DND-41 (cell line): Measurements from ENCODE around the gene TEDC2.
A peak's percentile ranks its signal among the peaks of the same experiment; 100 is the strongest.

ENCODE experiments used
- ATAC-seq: fragments of 200-7000 bp; cut with Tn5 transposase; 3 replicates; pipeline ENCODE4 v1.9.1; 2021; ENCODE audit warnings: low read depth; ENCODE audit not compliant: insufficient read depth
- DNase-seq: peaks from one replicate; pipeline ENCODE4 v3.0.0-alpha.2; 2020
- H2AFZ ChIP-seq: 2 replicates; pipeline ENCODE4 v1.6.0; 2012; ENCODE audit warnings: low read depth, low read length
- H3K27ac ChIP-seq: 2 replicates; pipeline ENCODE4 v1.5.1; 2012; ENCODE audit warnings: low read length, inconsistent platforms
- H3K27me3 ChIP-seq: fragments of 200-600 bp; sonication (generic); 2 replicates; pipeline ENCODE4 v1.6.0; 2012; ENCODE audit warnings: low read length, mild to moderate bottlenecking, inconsistent platforms; ENCODE audit not compliant: insufficient read depth, poor library complexity
- H3K36me3 ChIP-seq: 2 replicates; pipeline ENCODE4 v1.5.1; 2012; ENCODE audit warnings: low read length, inconsistent platforms; ENCODE audit not compliant: insufficient read depth
- H3K4me1 ChIP-seq: 2 replicates; pipeline ENCODE4 v1.5.1; 2012; ENCODE audit warnings: mild to moderate bottlenecking, low read length; ENCODE audit not compliant: insufficient read depth
- H3K4me2 ChIP-seq: 2 replicates; pipeline ENCODE4 v1.6.0; 2012; ENCODE audit warnings: mild to moderate bottlenecking, moderate library complexity, low read length, inconsistent platforms; ENCODE audit not compliant: insufficient read depth
- H3K4me3 ChIP-seq, 2 experiments: fragments of 200-600 bp in 1 of 2; shearing (Covaris generic) in 1 of 2; 2 replicates each; pipeline ENCODE4 v1.5.1; 2012 to 2016; ENCODE audit warnings: inconsistent platforms in 2 of 2, low read length in 2 of 2, mild to moderate bottlenecking in 2 of 2, low read depth in 1 of 2, moderate library complexity in 1 of 2
- H3K79me2 ChIP-seq: 2 replicates; pipeline ENCODE4 v1.6.0; 2012; ENCODE audit warnings: low read length, inconsistent platforms; ENCODE audit not compliant: insufficient read depth
- H3K9ac ChIP-seq: 2 replicates; pipeline ENCODE4 v1.6.0; 2012; ENCODE audit warnings: low read depth, mild to moderate bottlenecking, inconsistent platforms, low read length, moderate library complexity
- H3K9me3 ChIP-seq: 2 replicates; pipeline ENCODE4 v1.5.1; 2012; ENCODE audit warnings: low read length, moderate library complexity, mild to moderate bottlenecking, inconsistent platforms; ENCODE audit not compliant: insufficient read depth, severe bottlenecking
- H4K20me1 ChIP-seq: 2 replicates; pipeline ENCODE4 v1.6.0; 2012; ENCODE audit warnings: low read length; ENCODE audit not compliant: insufficient read depth
- CTCF ChIP-seq: IDR thresholded peaks from 2 replicates; pipeline ENCODE4 v1.5.1; 2012; ENCODE audit warnings: borderline replicate concordance, low read length, moderate library complexity, mild to moderate bottlenecking; ENCODE audit not compliant: poor library complexity, severe bottlenecking; ENCODE audit errors: extremely low read depth
- EZH2 ChIP-seq: IDR thresholded peaks from 3 replicates; pipeline ENCODE4 v1.6.1; 2012; ENCODE audit warnings: borderline replicate concordance, low read depth, mild to moderate bottlenecking, moderate library complexity, low read length, inconsistent platforms; ENCODE audit not compliant: severe bottlenecking

TEDC2 gene

GRCh38 chr16:2500430-2500917 is 40.6 kb downstream of the TEDC2 start:
- peaks cover 61% of the 10 kb centered on the region for H3K36me3 ChIP-seq
- DNase-seq (no peak), ATAC-seq (no peak)
- H3K4me1 ChIP-seq, result peaks cover 11% of the 10 kb centered on the region
- H3K9me3 ChIP-seq, result no peaks in the 10 kb centered on the region
- H2AFZ ChIP-seq, result no peak overlapping the region
- peaks cover 29% of the 10 kb centered on the region for H4K20me1 ChIP-seq
- no peak overlapping the region for H3K9ac ChIP-seq
- H3K4me2 ChIP-seq, result peak overlapping the region; percentile 32; the same call in 1 of the 2 replicates
- no peaks in the 10 kb centered on the region for H3K79me2 ChIP-seq
- H3K4me3 ChIP-seq, result no peak overlapping the region
- no peaks in the 10 kb centered on the region for H3K27me3 ChIP-seq
- no peak overlapping the region for H3K27ac ChIP-seq
- TF ChIP-seq CTCF, result no peak
- TF ChIP-seq EZH2, result no peak

- Histone ChIP-seq H3K9me3 (no peaks in the 10 kb centered on the region), H3K9ac (peak overlapping the region; percentile 23), H2AFZ (peak overlapping the region; percentile 41; the same call in 1 of the 2 replicates), H3K36me3 (peaks cover 57% of the 10 kb centered on the region), H3K79me2 (no peaks in the 10 kb centered on the region), H3K27me3 (no peaks in the 10 kb centered on the region), H4K20me1 (peaks cover 29% of the 10 kb centered on the region), H3K4me3 (no peak overlapping the region), H3K4me1 (peaks cover 11% of the 10 kb centered on the region), H3K27ac (no peak overlapping the region), H3K4me2 (peak overlapping the region; percentile 36)
- peak; percentile 87 for DNase-seq
- TF ChIP-seq EZH2 (no peak), CTCF (peak; percentile 99)
- ATAC-seq, result peak; percentile 99
Observed at GRCh38 chr16:2500918-2501750, 41.2 kb downstream of the TEDC2 start.

- peak overlapping the region; percentile 23; the same call in 1 of the 2 replicates for H3K9ac ChIP-seq
- H4K20me1 ChIP-seq, result peaks cover 29% of the 10 kb centered on the region
- H2AFZ ChIP-seq, result no peak overlapping the region
- ATAC-seq (no peak), DNase-seq (no peak)
- no peak for TF ChIP-seq CTCF
- no peak for TF ChIP-seq EZH2
- H3K36me3 ChIP-seq, result peaks cover 46% of the 10 kb centered on the region
- H3K4me1 ChIP-seq, result peaks cover 11% of the 10 kb centered on the region
- H3K27ac ChIP-seq, result no peak overlapping the region; the same call in 1 of the 2 replicates
- no peaks in the 10 kb centered on the region for H3K79me2 ChIP-seq
- H3K9me3 ChIP-seq, result no peaks in the 10 kb centered on the region
- no peak overlapping the region for H3K4me3 ChIP-seq
- H3K27me3 ChIP-seq, result no peaks in the 10 kb centered on the region
- H3K4me2 ChIP-seq, result no peak overlapping the region
Observed at GRCh38 chr16:2501946-2502895, 42.3 kb downstream of the TEDC2 start.
